AG04450 (cell line): ENCODE data around the gene CPT1A. TPM values are rescaled to one million over a fixed set of nuclear protein-coding genes. Genes with fewer than 3 reads are reported as not detected.

ENCODE experiments used
- CTCF ChIA-PET: fragments of 300-600, 350-600 bp; formaldehyde crosslinking; extraction: SDS; loops from one replicate; lab custom pipeline; 2022; ENCODE audit warnings: antibody characterized with exemption, inconsistent platforms; lab: Charles Lee
- POLR2A ChIA-PET: fragments of 350-600 bp; formaldehyde crosslinking; extraction: SDS; loops from one replicate; lab custom pipeline; 2021; ENCODE audit warnings: antibody characterized with exemption, inconsistent platforms; lab: Yijun Ruan, JAX
- DNase-seq: peaks from one replicate; pipeline ENCODE4 v3.0.0-alpha.2; 2011; ENCODE audit warnings: low read depth, low spot score
- H3K27ac ChIP-seq: one replicate; pipeline ENCODE4 v1.5.1; 2012; ENCODE audit warnings: low read depth, low read length, control low read depth
- H3K27me3 ChIP-seq: one replicate; pipeline ENCODE4 v1.6.0; 2012; ENCODE audit warnings: low read length; ENCODE audit not compliant: control insufficient read depth, insufficient read depth
- H3K4me3 ChIP-seq: 2 replicates; pipeline ENCODE4 v1.5.1; 2011; ENCODE audit warnings: mild to moderate bottlenecking, low read depth, low read length, control low read depth
- H3K9me3 ChIP-seq: 2 replicates; pipeline ENCODE4 v1.5.1; 2012; ENCODE audit warnings: low read length; ENCODE audit not compliant: control insufficient read depth, insufficient read depth
- polyA plus RNA-seq: library from polyadenylated mRNA; depleted of rRNA; stranded (reverse); fragments of >200 nt; gene quantifications from 2 replicates; pipeline ENCODE4 v1.2.3, GENCODE V29; 2011
- TF ChIP-seq, protein P1 (sequence below): IDR thresholded peaks from 2 replicates; pipeline ENCODE4 v1.5.1; 2011; ENCODE audit warnings: low read depth, low read length, control low read depth, inconsistent platforms

Gene CPT1A
- polyA plus RNA-seq, 1 experiment: 12.4 TPM

DNA sequence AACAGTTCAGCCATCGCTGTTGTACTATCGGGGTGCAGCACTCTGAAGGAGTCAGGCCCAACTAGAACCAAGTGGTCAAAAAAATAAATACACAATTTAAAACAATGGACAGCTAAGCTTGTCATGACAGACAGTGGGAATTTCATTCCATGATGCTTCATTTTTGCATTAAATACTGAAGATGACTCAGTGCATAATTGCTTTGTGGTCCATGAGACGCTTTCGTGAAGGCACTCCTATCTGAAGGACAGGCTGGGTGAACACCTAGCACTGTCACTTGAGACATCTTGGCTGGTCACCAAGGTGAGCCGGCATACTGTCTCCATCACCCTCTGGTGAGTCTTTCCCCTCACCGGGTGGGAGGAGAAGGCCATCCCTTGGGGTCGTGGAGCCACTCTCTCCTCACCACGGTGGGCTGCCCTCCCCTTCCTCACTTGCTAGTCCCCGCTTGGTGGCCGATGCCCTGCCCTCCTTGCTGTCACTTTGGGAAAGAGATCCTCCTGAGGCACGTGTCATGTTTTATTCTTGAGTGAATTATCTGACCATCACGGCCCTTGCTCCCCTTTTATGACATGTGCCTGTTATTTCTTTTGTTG, 85.4 kb downstream of the CPT1A start:
- POLR2A ChIA-PET: no interaction called here
- DNase-seq: no peak
- CTCF ChIA-PET: no interaction called here
- Histone ChIP-seq H3K9me3 (no peaks in the 10 kb centered on the region), H3K27me3 (no peaks in the 10 kb centered on the region), H3K4me3 (no peak overlapping the region), H3K27ac (no peak overlapping the region)
- TF ChIP-seq, protein P1, sequence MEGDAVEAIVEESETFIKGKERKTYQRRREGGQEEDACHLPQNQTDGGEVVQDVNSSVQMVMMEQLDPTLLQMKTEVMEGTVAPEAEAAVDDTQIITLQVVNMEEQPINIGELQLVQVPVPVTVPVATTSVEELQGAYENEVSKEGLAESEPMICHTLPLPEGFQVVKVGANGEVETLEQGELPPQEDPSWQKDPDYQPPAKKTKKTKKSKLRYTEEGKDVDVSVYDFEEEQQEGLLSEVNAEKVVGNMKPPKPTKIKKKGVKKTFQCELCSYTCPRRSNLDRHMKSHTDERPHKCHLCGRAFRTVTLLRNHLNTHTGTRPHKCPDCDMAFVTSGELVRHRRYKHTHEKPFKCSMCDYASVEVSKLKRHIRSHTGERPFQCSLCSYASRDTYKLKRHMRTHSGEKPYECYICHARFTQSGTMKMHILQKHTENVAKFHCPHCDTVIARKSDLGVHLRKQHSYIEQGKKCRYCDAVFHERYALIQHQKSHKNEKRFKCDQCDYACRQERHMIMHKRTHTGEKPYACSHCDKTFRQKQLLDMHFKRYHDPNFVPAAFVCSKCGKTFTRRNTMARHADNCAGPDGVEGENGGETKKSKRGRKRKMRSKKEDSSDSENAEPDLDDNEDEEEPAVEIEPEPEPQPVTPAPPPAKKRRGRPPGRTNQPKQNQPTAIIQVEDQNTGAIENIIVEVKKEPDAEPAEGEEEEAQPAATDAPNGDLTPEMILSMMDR: no peak

DNA sequence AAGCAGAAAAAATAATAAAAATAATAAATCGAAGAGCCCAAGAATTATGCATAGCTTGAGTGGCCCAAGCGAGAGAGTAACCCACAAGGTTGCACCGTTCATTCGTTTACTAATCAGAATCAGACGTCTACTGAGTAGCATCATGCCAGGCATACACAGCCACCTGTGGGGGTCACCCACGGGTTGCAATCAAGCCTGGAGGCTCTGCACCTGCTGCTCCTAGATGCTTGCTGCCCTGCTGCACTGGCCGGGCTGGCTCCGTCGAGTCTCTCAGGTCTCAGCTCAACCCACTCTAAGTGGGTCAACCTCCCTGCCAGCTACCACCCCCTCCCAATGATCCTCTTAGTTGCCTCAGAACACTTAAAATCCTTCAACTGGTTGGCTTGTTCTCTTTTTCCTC, 88.4 kb downstream of the CPT1A start:
- CTCF ChIA-PET: no interaction called here
- TF ChIP-seq, protein P1: no peak
- POLR2A ChIA-PET: no interaction called here
- H3K27ac ChIP-seq: no peak overlapping the region
- H3K27me3 ChIP-seq: no peaks in the 10 kb centered on the region
- H3K9me3 ChIP-seq: no peaks in the 10 kb centered on the region
- no peak overlapping the region for H3K4me3 ChIP-seq
- DNase-seq: no peak

DNA sequence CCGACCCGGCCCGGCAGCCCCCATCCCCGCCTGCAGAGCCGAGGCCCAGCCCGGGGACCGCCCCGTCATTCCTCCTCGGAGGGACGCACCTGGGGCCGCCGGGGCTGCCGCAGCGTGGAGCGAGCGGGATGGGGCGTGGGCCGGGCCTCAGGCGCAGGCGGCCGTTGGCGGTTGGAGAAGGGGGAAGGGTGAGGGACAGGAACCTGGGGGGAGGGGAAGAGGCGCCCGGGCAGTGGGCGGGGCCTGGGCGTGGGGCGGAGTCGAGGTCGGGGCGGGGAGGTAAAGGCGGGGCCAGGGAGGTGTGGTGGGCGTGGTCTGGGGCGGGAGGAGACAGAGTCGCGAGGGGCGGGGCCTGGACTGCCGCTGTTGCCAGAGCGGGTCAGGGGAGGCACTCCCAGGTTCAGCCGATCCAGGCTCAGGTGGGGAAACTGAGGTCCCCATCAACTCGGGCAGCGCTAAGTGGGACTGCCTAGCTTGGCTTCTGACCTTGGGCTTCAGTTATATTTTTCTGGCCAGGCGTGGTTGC, 90.3 kb downstream of the CPT1A start, which contains the start of gene TESMIN:
TSS of gene TESMIN (minus strand) at position 190 of the 526 bp plus-strand sequence. CDS start 860 bp downstream, outside the sequence.
- H3K27ac ChIP-seq: no peak within 1 kb of the TSS
- ChIA-PET CTCF (interaction anchor here (0.6 kb wide), 1 partner anchor 50 kb away, joined by 6 read pairs; no protein-coding TSS in a partner anchor), POLR2A (no interaction called here)
- TF ChIP-seq, protein P1: no peak
- no peaks in the 10 kb centered on the region for H3K27me3 ChIP-seq
- no peaks in the 10 kb centered on the region for H3K9me3 ChIP-seq
- DNase-seq: peak; percentile 4
- H3K4me3 ChIP-seq: peak within 1 kb of the TSS; percentile 52

- POLR2A ChIA-PET: no interaction called here
- H3K9me3 ChIP-seq: no peaks in the 10 kb centered on the region
- no peak for DNase-seq
- TF ChIP-seq, protein P1: no peak
- H3K27me3 ChIP-seq: no peaks in the 10 kb centered on the region
- CTCF ChIA-PET: interaction anchor here (0.6 kb wide), 1 partner anchor 49 kb away, joined by 6 read pairs; no protein-coding TSS in a partner anchor
- no peak overlapping the region for H3K27ac ChIP-seq
- H3K4me3 ChIP-seq: peak overlapping the region; percentile 52
Measured at GRCh38 chr11:68751004-68751325, 90.8 kb downstream of the CPT1A start.

GRCh38 chr11:68750195-68751003, 91.3 kb downstream of the CPT1A start:
- CTCF ChIA-PET: no interaction called here
- Histone ChIP-seq H3K4me3 (no peak overlapping the region), H3K27me3 (no peaks in the 10 kb centered on the region), H3K9me3 (no peaks in the 10 kb centered on the region), H3K27ac (no peak overlapping the region)
- POLR2A ChIA-PET: no interaction called here
- DNase-seq: no peak
- TF ChIP-seq, protein P1: no peak
